Bone marrow (tissue), 2 donors: Measurements from ENCODE around the gene TMEM63A.

Experiments used
- DNase-seq, 2 donors: peaks; one replicate each; lab custom pipeline; 2025; lab: John Stamatoyannopoulos, UW

TMEM63A gene

GRCh38 chr1:225866061-225866837 is 15.9 kb downstream of the TMEM63A start:
- peak; percentile 23 to 95 for DNase-seq

GRCh38 chr1:225865514-225865913 is 16.7 kb downstream of the TMEM63A start:
- no peak for DNase-seq

GRCh38 chr1:225863167-225863566 is 19.0 kb downstream of the TMEM63A start:
- DNase-seq = no peak

- DNase-seq = no peak
Measured at GRCh38 chr1:225862581-225862950, 19.6 kb downstream of the TMEM63A start.

- DNase-seq = no peak
Measured at GRCh38 chr1:225861834-225862580, 20.2 kb downstream of the TMEM63A start.

- no peak for DNase-seq
Measured at GRCh38 chr1:225860876-225861441, 21.2 kb downstream of the TMEM63A start.

- no peak for DNase-seq
Measured at GRCh38 chr1:225860107-225860506, 22.1 kb downstream of the TMEM63A start.

GRCh38 chr1:225859151-225859550 is 23.0 kb downstream of the TMEM63A start:
- DNase-seq = no peak

- DNase-seq = no peak
Measured at GRCh38 chr1:225857256-225857655, 24.9 kb downstream of the TMEM63A start.

- DNase-seq = peak in 1 of 2 donors; percentile 44
Measured at GRCh38 chr1:225855503-225856300, 26.5 kb downstream of the TMEM63A start.

GRCh38 chr1:225853441-225853840 is 28.7 kb downstream of the TMEM63A start:
- no peak for DNase-seq

- no peak for DNase-seq
Measured at GRCh38 chr1:225852413-225853124, 29.6 kb downstream of the TMEM63A start.

GRCh38 chr1:225851805-225852204 is 30.4 kb downstream of the TMEM63A start:
- no peak for DNase-seq

GRCh38 chr1:225850370-225850769 is 31.8 kb downstream of the TMEM63A start:
- DNase-seq = no peak

GRCh38 chr1:225849925-225850324 is 32.3 kb downstream of the TMEM63A start:
- DNase-seq = no peak

- DNase-seq = no peak
Measured at GRCh38 chr1:225848030-225848955, 33.9 kb downstream of the TMEM63A start.

- DNase-seq = no peak
Measured at GRCh38 chr1:225847610-225848009, 34.6 kb downstream of the TMEM63A start.

- no peak for DNase-seq
Measured at GRCh38 chr1:225846331-225847310, 35.6 kb downstream of the TMEM63A start.

- peak; percentile 3 to 18 for DNase-seq
Measured at GRCh38 chr1:225845571-225846259, 36.5 kb downstream of the TMEM63A start.
